Upper lobe of left lung (tissue), 6 donors: Measurements from ENCODE around the gene NEUROG1. TPM values are rescaled to one million over a fixed set of nuclear protein-coding genes. Genes with fewer than 3 reads are reported as not detected.

Experiments used
- ATAC-seq, 2 donors: fragments of 200-7000 bp; cut with Tn5 transposase; one replicate each; pipeline ENCODE4 v1.9.1; 2022; ENCODE audit warnings: mild to moderate bottlenecking in 2 of 2, moderate library complexity in 2 of 2; ENCODE audit not compliant: low FRiP score in 2 of 2
- DNase-seq, 2 donors: peaks; one replicate each; pipeline ENCODE4 v3.0.0-alpha.2; 2019 to 2020
- H3K27ac ChIP-seq, 4 donors: fragments of 200-600 bp; sonication (generic); one replicate each; pipeline ENCODE4 v1.5.1; 2016 to 2019
- H3K27me3 ChIP-seq, 4 donors: fragments of 200-600 bp; sonication (generic); one replicate each; pipeline ENCODE4 v1.5.1; 2017 to 2019
- H3K36me3 ChIP-seq, 4 donors: fragments of 200-600 bp; sonication (generic); one replicate each; pipeline ENCODE4 v1.5.1; 2016 to 2019
- H3K4me1 ChIP-seq, 4 donors: fragments of 200-600 bp; sonication (generic); one replicate each; pipeline ENCODE4 v1.5.1; 2018 to 2019
- H3K4me3 ChIP-seq, 4 donors: fragments of 200-600 bp; sonication (generic); one replicate each; pipeline ENCODE4 v1.5.1; 2017 to 2019; ENCODE audit warnings: mild to moderate bottlenecking in 2 of 4, moderate library complexity in 1 of 4
- H3K9me3 ChIP-seq, 4 donors: fragments of 200-600 bp; sonication (generic); one replicate each; pipeline ENCODE4 v1.5.1; 2018 to 2019
- EP300 ChIP-seq, 4 donors: sonication (generic); formaldehyde crosslinking; IDR thresholded peaks; one replicate each; pipeline ENCODE4 v1.5.1; 2017; ENCODE audit warnings: antibody characterized with exemption in 4 of 4, control low read depth in 2 of 4
- POLR2A ChIP-seq, 4 donors: fragments of 450-650 bp; IDR thresholded peaks; one replicate each; pipeline ENCODE4 v1.5.1; 2016 to 2017; ENCODE audit warnings: antibody characterized with exemption in 4 of 4, mild to moderate bottlenecking in 2 of 4
- POLR2AphosphoS5 ChIP-seq, 2 donors: sonication (generic); formaldehyde crosslinking; IDR thresholded peaks; one replicate each; pipeline ENCODE4 v1.5.1; 2017; ENCODE audit warnings: antibody characterized with exemption in 2 of 2
- WGBS, 2 donors: methylation state at CpG; one replicate each; pipeline ENCODE4 v1.1.5; 2017 to 2018; 5-methylcytosine and 5-hydroxymethylcytosine counted together
- total RNA-seq, 6 donors: library from RNA; depleted of rRNA in 4 of 6; stranded (reverse); fragments of >200 nt in 4 of 6; gene quantifications; one replicate each; pipeline versions ENCODE4 v1.1.0 to v1.2.1, GENCODE V29; 2016 to 2021
- TF ChIP-seq, protein P1 (sequence below), 6 experiments: fragments of 450-650 bp in 4 of 6; fragments of 200-600 bp in 2 of 6; sonication (generic) in 2 of 6; IDR thresholded peaks; one replicate each; pipeline ENCODE4 v1.5.1; 2016 to 2019; ENCODE audit warnings: antibody characterized with exemption in 6 of 6
- donor health status: DM: no; HTN: no; CAD: no; lungs with moderate emphysema.
- donor health status: DM: no; HTN: yes; CAD: no; lungs with severe emphysema.

NEUROG1 gene
- total RNA-seq, 6 donors from 2014 or later, result not detected

DNA sequence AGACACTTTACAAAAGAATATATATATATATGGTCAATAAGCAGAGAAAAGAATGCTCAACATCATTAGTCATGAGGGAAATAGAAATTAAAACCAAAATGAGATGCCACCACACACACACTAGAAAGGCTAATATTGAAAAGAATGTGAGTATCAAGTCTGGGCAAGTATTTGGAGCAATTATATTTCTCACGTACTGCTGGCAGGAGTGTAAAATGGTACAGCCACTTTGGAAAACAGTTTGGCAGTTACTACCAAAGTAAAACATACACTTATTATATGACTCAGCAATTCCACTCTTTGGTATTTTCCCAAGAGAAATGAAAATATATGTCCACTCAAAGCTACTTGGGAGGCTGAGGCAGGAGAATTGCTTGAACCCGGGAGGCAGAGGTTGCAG is 29.8 kb downstream of the NEUROG1 start:
- H3K4me3 ChIP-seq, result no peak overlapping the region
- ATAC-seq, result no peak
- 35 to 38% methylated on average over 2 of the region's 2 CpGs for WGBS, 2 donors
- H3K27me3 ChIP-seq, result peaks cover 0 to 6% (median 0%) of the 10 kb centered on the region in 4 donors
- H3K27ac ChIP-seq, result no peak overlapping the region
- no peak for DNase-seq
- TF ChIP-seq EP300 (IDR thresholded peaks at IDR 0.05), result no peak
- TF ChIP-seq, protein P1, sequence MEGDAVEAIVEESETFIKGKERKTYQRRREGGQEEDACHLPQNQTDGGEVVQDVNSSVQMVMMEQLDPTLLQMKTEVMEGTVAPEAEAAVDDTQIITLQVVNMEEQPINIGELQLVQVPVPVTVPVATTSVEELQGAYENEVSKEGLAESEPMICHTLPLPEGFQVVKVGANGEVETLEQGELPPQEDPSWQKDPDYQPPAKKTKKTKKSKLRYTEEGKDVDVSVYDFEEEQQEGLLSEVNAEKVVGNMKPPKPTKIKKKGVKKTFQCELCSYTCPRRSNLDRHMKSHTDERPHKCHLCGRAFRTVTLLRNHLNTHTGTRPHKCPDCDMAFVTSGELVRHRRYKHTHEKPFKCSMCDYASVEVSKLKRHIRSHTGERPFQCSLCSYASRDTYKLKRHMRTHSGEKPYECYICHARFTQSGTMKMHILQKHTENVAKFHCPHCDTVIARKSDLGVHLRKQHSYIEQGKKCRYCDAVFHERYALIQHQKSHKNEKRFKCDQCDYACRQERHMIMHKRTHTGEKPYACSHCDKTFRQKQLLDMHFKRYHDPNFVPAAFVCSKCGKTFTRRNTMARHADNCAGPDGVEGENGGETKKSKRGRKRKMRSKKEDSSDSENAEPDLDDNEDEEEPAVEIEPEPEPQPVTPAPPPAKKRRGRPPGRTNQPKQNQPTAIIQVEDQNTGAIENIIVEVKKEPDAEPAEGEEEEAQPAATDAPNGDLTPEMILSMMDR (IDR thresholded peaks at IDR 0.05), result no peak
- TF ChIP-seq POLR2AphosphoS5 (IDR thresholded peaks at IDR 0.05), result no peak
- TF ChIP-seq POLR2A (IDR thresholded peaks at IDR 0.05), result no peak
- peaks cover 0 to 8% (median 1%) of the 10 kb centered on the region in 4 donors for H3K4me1 ChIP-seq
- no peaks in the 10 kb centered on the region for H3K36me3 ChIP-seq
- H3K9me3 ChIP-seq, result no peaks in the 10 kb centered on the region

DNA sequence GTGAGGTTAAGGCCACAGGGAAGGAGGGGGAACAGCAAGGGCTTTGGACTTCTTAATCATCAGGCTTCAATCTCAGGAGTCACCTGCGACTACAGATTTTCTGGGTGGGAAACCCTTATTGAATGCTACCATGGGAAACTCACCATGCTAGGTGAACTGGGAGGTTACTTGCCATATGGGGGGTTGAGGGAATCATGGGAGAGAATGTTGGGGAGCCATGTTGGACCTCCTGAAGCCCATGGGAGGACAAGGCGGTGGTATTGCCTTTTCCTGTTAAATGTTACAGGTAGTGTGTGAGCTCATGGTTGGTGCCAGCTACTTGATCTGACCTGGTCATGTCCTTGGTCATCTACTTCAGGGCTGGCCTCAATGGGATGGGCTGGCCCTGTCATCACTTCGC is 31.4 kb downstream of the NEUROG1 start:
- Histone ChIP-seq H3K4me1 (peaks cover 0 to 8% (median 1%) of the 10 kb centered on the region in 4 donors), H3K9me3 (no peaks in the 10 kb centered on the region), H3K4me3 (no peak overlapping the region), H3K36me3 (no peaks in the 10 kb centered on the region), H3K27me3 (no peaks in the 10 kb centered on the region), H3K27ac (no peak overlapping the region)
- no peak for DNase-seq
- TF ChIP-seq, protein P1 (IDR thresholded peaks at IDR 0.05), result no peak
- no peak for TF ChIP-seq POLR2A (IDR thresholded peaks at IDR 0.05)
- TF ChIP-seq POLR2AphosphoS5 (IDR thresholded peaks at IDR 0.05), result no peak
- no peak for TF ChIP-seq EP300 (IDR thresholded peaks at IDR 0.05)
- 89 to 94% methylated on average over 3 of the region's 3 CpGs for WGBS, 2 donors
- no peak for ATAC-seq

DNA sequence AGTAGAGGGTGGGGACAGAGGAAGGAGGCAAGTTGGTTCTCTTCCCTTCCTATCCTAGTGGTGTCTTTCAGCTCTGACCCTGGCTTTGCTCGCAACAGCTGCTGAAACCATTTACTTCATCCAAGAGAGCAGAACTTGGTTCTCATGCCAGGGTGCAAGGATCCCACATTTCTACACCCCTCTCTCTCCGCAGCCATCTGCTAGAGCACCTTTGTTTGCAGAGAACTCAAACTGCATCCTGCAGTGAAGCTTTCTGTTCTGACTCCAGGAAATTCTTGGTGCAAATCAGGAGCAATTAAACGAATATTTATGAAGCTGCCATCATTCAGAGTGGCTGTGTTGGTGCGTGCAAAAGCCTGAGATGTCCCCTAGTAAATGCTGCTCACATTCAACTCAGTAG is 31.9 kb downstream of the NEUROG1 start:
- WGBS, 2 donors, result 58 to 61% methylated on average over 4 of the region's 4 CpGs
- Histone ChIP-seq H3K4me1 (peaks cover 0 to 8% (median 1%) of the 10 kb centered on the region in 4 donors), H3K36me3 (no peaks in the 10 kb centered on the region), H3K4me3 (no peak overlapping the region), H3K9me3 (no peaks in the 10 kb centered on the region), H3K27ac (no peak overlapping the region), H3K27me3 (no peaks in the 10 kb centered on the region)
- TF ChIP-seq, protein P1 (IDR thresholded peaks at IDR 0.05), result no peak
- no peak for TF ChIP-seq POLR2AphosphoS5 (IDR thresholded peaks at IDR 0.05)
- TF ChIP-seq POLR2A (IDR thresholded peaks at IDR 0.05), result no peak
- no peak for TF ChIP-seq EP300 (IDR thresholded peaks at IDR 0.05)
- no peak for ATAC-seq
- DNase-seq, result no peak

DNA sequence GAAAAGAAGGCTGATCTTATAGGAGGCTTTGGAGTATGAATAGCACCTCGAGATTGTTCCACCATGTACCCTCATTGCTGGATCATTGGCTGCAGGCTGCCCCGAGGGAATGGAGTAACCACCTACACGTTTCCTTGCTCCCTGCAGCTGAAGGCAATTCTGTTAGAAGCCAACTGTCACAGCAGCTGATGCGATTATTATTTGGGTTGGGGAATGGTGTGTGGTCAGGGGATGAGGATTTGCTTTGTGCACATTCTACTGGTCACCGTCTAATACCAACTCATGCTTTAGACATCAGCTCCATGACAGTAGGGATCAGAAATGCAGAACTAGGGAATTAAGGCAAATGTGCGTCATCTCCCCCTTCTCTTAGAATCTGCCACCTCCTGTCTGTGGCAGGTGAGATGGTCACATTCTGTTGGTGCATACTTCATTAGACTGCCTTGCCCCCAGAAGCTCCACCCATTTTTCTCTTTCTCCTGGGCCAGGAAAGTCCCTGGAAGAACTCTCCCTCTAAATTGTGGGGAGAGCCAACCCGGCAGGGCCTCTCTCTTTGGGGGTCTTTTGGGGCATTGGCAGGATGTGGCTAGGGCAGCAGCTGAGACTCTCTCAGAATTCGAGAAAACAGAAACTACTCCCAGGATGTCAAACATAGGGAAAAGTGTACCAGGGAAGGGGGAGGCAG is 32.8 kb downstream of the NEUROG1 start:
- DNase-seq (no peak), ATAC-seq (no peak)
- H3K36me3 ChIP-seq, result no peaks in the 10 kb centered on the region
- H3K27me3 ChIP-seq, result no peaks in the 10 kb centered on the region
- no peak for TF ChIP-seq EP300 (IDR thresholded peaks at IDR 0.05)
- no peak for TF ChIP-seq POLR2AphosphoS5 (IDR thresholded peaks at IDR 0.05)
- no peak for TF ChIP-seq POLR2A (IDR thresholded peaks at IDR 0.05)
- TF ChIP-seq, protein P1 (IDR thresholded peaks at IDR 0.05), result no peak
- no peaks in the 10 kb centered on the region for H3K9me3 ChIP-seq
- H3K27ac ChIP-seq, result no peak overlapping the region
- 69 to 76% methylated on average over 7 to 8 of the region's 8 CpGs for WGBS, 2 donors
- no peak overlapping the region for H3K4me3 ChIP-seq
- no peaks in the 10 kb centered on the region for H3K4me1 ChIP-seq

DNA sequence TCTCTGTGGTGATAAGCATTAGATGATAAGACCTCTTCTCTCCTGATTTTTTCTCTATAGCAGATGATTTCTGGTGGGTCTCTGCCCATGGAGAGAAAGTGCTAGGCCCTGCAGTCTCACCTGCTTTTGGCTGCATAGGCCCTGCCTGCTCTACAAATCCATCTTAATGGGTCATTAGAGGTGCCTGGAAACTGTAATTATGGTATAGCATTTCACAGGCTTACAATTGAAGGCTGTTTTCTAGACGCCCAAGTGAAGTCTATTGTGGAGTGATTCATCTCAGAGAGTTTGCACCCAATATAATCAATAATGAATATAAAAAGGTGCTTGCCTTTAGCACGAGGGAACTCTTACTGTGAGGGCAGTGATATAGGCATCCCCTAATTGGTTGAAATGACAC is 33.8 kb downstream of the NEUROG1 start:
- no peak for TF ChIP-seq POLR2AphosphoS5 (IDR thresholded peaks at IDR 0.05)
- no peak for TF ChIP-seq POLR2A (IDR thresholded peaks at IDR 0.05)
- TF ChIP-seq EP300 (IDR thresholded peaks at IDR 0.05), result no peak
- TF ChIP-seq, protein P1 (IDR thresholded peaks at IDR 0.05), result no peak
- Histone ChIP-seq H3K36me3 (no peaks in the 10 kb centered on the region), H3K9me3 (no peaks in the 10 kb centered on the region), H3K4me1 (no peaks in the 10 kb centered on the region), H3K27ac (no peak overlapping the region), H3K4me3 (no peak overlapping the region), H3K27me3 (no peaks in the 10 kb centered on the region)
- ATAC-seq (no peak), DNase-seq (no peak)
- WGBS, 2 donors, result 78 to 85% methylated on average over 2 of the region's 2 CpGs
